ENCODE data around the gene PLA1A. TPM values are rescaled to one million over a fixed set of nuclear protein-coding genes. Genes with fewer than 3 reads are reported as not detected.
A peak's percentile ranks its signal among the peaks of the same experiment; 100 is the strongest.
"Not testable (repeated sequence)": the region's sequence is repeated elsewhere in the genome, so short reads cannot be mapped to it uniquely, and the experiment has no call there.

PLA1A gene
- total RNA-seq, 1 donor from 2014 or later, result not detected

- DNase-seq (ENCODE audit: low spot score), result no peak
- H3K4me1 Mint-ChIP-seq (ENCODE audit: low read depth), result peaks cover 8% of the 10 kb centered on the region
- intact Hi-C loops (cut with micrococcal nuclease), result no loop called here
- no peaks in the 10 kb centered on the region for H3K27me3 Mint-ChIP-seq (ENCODE audit: low read depth)
- no peak overlapping the region for H3K4me3 Mint-ChIP-seq (ENCODE audit: low read depth)
- H3K9me3 Mint-ChIP-seq, result no peaks in the 10 kb centered on the region
- H3K27ac Mint-ChIP-seq, result no peak overlapping the region
- H3K36me3 Mint-ChIP-seq (ENCODE audit: low read depth), result peaks cover 36% of the 10 kb centered on the region
Observed at GRCh38 chr3:119665954-119666559, 68.4 kb downstream of the PLA1A start.

GRCh38 chr3:119669906-119670570 is 72.4 kb downstream of the PLA1A start:
- no peaks in the 10 kb centered on the region for H3K9me3 Mint-ChIP-seq
- H3K27me3 Mint-ChIP-seq (ENCODE audit: low read depth), result no peaks in the 10 kb centered on the region
- no peak overlapping the region for H3K27ac Mint-ChIP-seq
- H3K4me1 Mint-ChIP-seq (ENCODE audit: low read depth), result peaks cover 17% of the 10 kb centered on the region
- H3K4me3 Mint-ChIP-seq (ENCODE audit: low read depth), result no peak overlapping the region
- H3K36me3 Mint-ChIP-seq (ENCODE audit: low read depth), result peaks cover 57% of the 10 kb centered on the region
- no peak for DNase-seq (ENCODE audit: low spot score)
- intact Hi-C loops (cut with micrococcal nuclease), result loop anchor here (10.0 kb wide), 1 partner anchor 425 kb away; the partner anchor contains the start of gene GSK3B

GRCh38 chr3:119672776-119673175 is 75.1 kb downstream of the PLA1A start:
- Mint-ChIP-seq H3K4me1 (ENCODE audit: low read depth) (peaks cover 38% of the 10 kb centered on the region), H3K27me3 (ENCODE audit: low read depth) (no peaks in the 10 kb centered on the region), H3K4me3 (ENCODE audit: low read depth) (no peak overlapping the region), H3K9me3 (no peaks in the 10 kb centered on the region), H3K27ac (no peak overlapping the region), H3K36me3 (ENCODE audit: low read depth) (peaks cover 58% of the 10 kb centered on the region)
- intact Hi-C loops (cut with micrococcal nuclease), result loop anchor here (10.0 kb wide), 1 partner anchor 422 kb away; the partner anchor contains the start of gene GSK3B
- no peak for DNase-seq (ENCODE audit: low spot score)

- Mint-ChIP-seq H3K4me1 (ENCODE audit: low read depth) (peaks cover 38% of the 10 kb centered on the region), H3K27ac (no peak overlapping the region), H3K36me3 (ENCODE audit: low read depth) (peaks cover 57% of the 10 kb centered on the region)
Observed at GRCh38 chr3:119673875-119674274, 76.2 kb downstream of the PLA1A start.

GRCh38 chr3:119675188-119675874 is 77.6 kb downstream of the PLA1A start:
- DNase-seq (ENCODE audit: low spot score), result no peak
- Mint-ChIP-seq H3K36me3 (ENCODE audit: low read depth) (peaks cover 44% of the 10 kb centered on the region), H3K27ac (peak overlapping the region; percentile 94), H3K4me3 (ENCODE audit: low read depth) (peak overlapping the region; percentile 96), H3K9me3 (no peaks in the 10 kb centered on the region), H3K27me3 (ENCODE audit: low read depth) (no peaks in the 10 kb centered on the region), H3K4me1 (ENCODE audit: low read depth) (peaks cover 40% of the 10 kb centered on the region)
- intact Hi-C loops (cut with micrococcal nuclease), result loop anchor here (5.0 to 10.0 kb wide), 2 partner anchors 98 to 419 kb away; partner anchors contain the start of genes ADPRH and GSK3B

More at GRCh38 chr3:119673875-119674274, 76.2 kb downstream of the PLA1A start:
- intact Hi-C loops (cut with micrococcal nuclease), result loop anchor here (10.0 kb wide), 1 partner anchor 421 kb away; the partner anchor contains the start of gene GSK3B
- no peak for DNase-seq (ENCODE audit: low spot score)
- no peak overlapping the region for H3K4me3 Mint-ChIP-seq (ENCODE audit: low read depth)
- H3K9me3 Mint-ChIP-seq, result no peaks in the 10 kb centered on the region
- no peaks in the 10 kb centered on the region for H3K27me3 Mint-ChIP-seq (ENCODE audit: low read depth)

- peak overlapping the region; percentile 94 for H3K27ac Mint-ChIP-seq
- DNase-seq (ENCODE audit: low spot score), result no peak
- H3K27me3 Mint-ChIP-seq (ENCODE audit: low read depth), result no peaks in the 10 kb centered on the region
- H3K36me3 Mint-ChIP-seq (ENCODE audit: low read depth), result peaks cover 38% of the 10 kb centered on the region
- peak overlapping the region; percentile 96 for H3K4me3 Mint-ChIP-seq (ENCODE audit: low read depth)
- no peaks in the 10 kb centered on the region for H3K9me3 Mint-ChIP-seq
- H3K4me1 Mint-ChIP-seq (ENCODE audit: low read depth), result peaks cover 38% of the 10 kb centered on the region
- intact Hi-C loops (cut with micrococcal nuclease), result loop anchor here (2.0 to 10.0 kb wide), 4 partner anchors 99 to 435 kb away; partner anchors contain the start of genes ADPRH, B4GALT4, CD80 and GSK3B
Observed at GRCh38 chr3:119676020-119676419, 78.3 kb downstream of the PLA1A start.

- H3K9me3 Mint-ChIP-seq, result no peaks in the 10 kb centered on the region
- H3K4me1 Mint-ChIP-seq (ENCODE audit: low read depth), result peaks cover 36% of the 10 kb centered on the region
- peaks cover 29% of the 10 kb centered on the region for H3K36me3 Mint-ChIP-seq (ENCODE audit: low read depth)
- intact Hi-C loops (cut with micrococcal nuclease), result loop anchor here (1.0 to 10.0 kb wide), 10 partner anchors 23 to 436 kb away; partner anchors contain the start of genes ADPRH, B4GALT4, CD80 and GSK3B
- peak within 1 kb of the TSS; percentile 94 for H3K27ac Mint-ChIP-seq
- peak; percentile 96 for DNase-seq (ENCODE audit: low spot score)
- H3K27me3 Mint-ChIP-seq (ENCODE audit: low read depth), result no peaks in the 10 kb centered on the region
- peak within 1 kb of the TSS; percentile 96 for H3K4me3 Mint-ChIP-seq (ENCODE audit: low read depth)
Observed at GRCh38 chr3:119676771-119677640, 79.3 kb downstream of the PLA1A start, which contains the start of gene COX17. TSS of gene COX17 (minus strand) at chr3:119677406. CDS start at chr3:119677310, 96 bp downstream.

GRCh38 chr3:119677641-119677934 is 79.9 kb downstream of the PLA1A start:
- peaks cover 25% of the 10 kb centered on the region for H3K36me3 Mint-ChIP-seq (ENCODE audit: low read depth)
- peak overlapping the region; percentile 96 for H3K4me3 Mint-ChIP-seq (ENCODE audit: low read depth)
- H3K27ac Mint-ChIP-seq, result peak overlapping the region; percentile 94
- no peak for DNase-seq (ENCODE audit: low spot score)
- H3K4me1 Mint-ChIP-seq (ENCODE audit: low read depth), result peaks cover 33% of the 10 kb centered on the region
- no peaks in the 10 kb centered on the region for H3K9me3 Mint-ChIP-seq
- H3K27me3 Mint-ChIP-seq (ENCODE audit: low read depth), result no peaks in the 10 kb centered on the region
- intact Hi-C loops (cut with micrococcal nuclease), result loop anchor here (1.0 to 10.0 kb wide), 10 partner anchors 23 to 437 kb away; partner anchors contain the start of genes ADPRH, B4GALT4, CD80 and GSK3B

- not testable (repeated sequence) for H3K4me3 Mint-ChIP-seq (ENCODE audit: low read depth); H3K27ac Mint-ChIP-seq; H3K9me3 Mint-ChIP-seq; DNase-seq (ENCODE audit: low spot score); H3K27me3 Mint-ChIP-seq (ENCODE audit: low read depth)
- H3K4me1 Mint-ChIP-seq (ENCODE audit: low read depth), result peaks cover 29% of the 10 kb centered on the region
- peaks cover 20% of the 10 kb centered on the region for H3K36me3 Mint-ChIP-seq (ENCODE audit: low read depth)
- intact Hi-C loops (cut with micrococcal nuclease), result loop anchor here (5.0 to 10.0 kb wide), 2 partner anchors 101 to 417 kb away; partner anchors contain the start of genes ADPRH and GSK3B
Observed at GRCh38 chr3:119678209-119678608, 80.5 kb downstream of the PLA1A start.

Other genes starting within 250 kb of the PLA1A start
- gene TMEM39A, start 134.3 kb upstream of the PLA1A start, total RNA-seq, result 50.4 and 58.4 TPM in 2 replicates
- gene POGLUT1, start 128.9 kb upstream of the PLA1A start, total RNA-seq, result 24.2 and 27.5 TPM in 2 replicates
- gene TIMMDC1, start 99.3 kb upstream of the PLA1A start, total RNA-seq, result 93.6 and 101 TPM in 2 replicates
- 6.8 TPM in 2 replicates for gene CD80, start 38.3 kb upstream of the PLA1A start, total RNA-seq
- gene ADPRH, start 18.4 kb upstream of the PLA1A start, total RNA-seq, result 5.5 and 6.3 TPM in 2 replicates
- gene POPDC2, start 62.7 kb downstream of the PLA1A start, total RNA-seq, result 0.74 and 0.94 TPM in 2 replicates
- gene COX17, start 79.5 kb downstream of the PLA1A start, total RNA-seq, result 61.2 and 64.9 TPM in 2 replicates
- not detected in 2 replicates for gene CFAP91, start 105.1 kb downstream of the PLA1A start, total RNA-seq
- gene NR1I2, start 184.2 kb downstream of the PLA1A start, total RNA-seq, result 0.11 TPM in 2 replicates